Measurements from ENCODE around the gene RPUSD1.

- no peak for TF ChIP-seq CTCF (IDR thresholded peaks at IDR 0.05)
- TF ChIP-seq POLR2A (IDR thresholded peaks at IDR 0.05) = no peak
These were observed 29.1 kb upstream of the RPUSD1 start for GRCh38 chr16:817001-817906.
